NCI-H2171 (cell line): ENCODE data around the gene TRERF1.

Source experiments
- DNase-seq: peaks from one replicate; lab custom pipeline; 2025; lab: John Stamatoyannopoulos, UW

The TRERF1 gene

DNA sequence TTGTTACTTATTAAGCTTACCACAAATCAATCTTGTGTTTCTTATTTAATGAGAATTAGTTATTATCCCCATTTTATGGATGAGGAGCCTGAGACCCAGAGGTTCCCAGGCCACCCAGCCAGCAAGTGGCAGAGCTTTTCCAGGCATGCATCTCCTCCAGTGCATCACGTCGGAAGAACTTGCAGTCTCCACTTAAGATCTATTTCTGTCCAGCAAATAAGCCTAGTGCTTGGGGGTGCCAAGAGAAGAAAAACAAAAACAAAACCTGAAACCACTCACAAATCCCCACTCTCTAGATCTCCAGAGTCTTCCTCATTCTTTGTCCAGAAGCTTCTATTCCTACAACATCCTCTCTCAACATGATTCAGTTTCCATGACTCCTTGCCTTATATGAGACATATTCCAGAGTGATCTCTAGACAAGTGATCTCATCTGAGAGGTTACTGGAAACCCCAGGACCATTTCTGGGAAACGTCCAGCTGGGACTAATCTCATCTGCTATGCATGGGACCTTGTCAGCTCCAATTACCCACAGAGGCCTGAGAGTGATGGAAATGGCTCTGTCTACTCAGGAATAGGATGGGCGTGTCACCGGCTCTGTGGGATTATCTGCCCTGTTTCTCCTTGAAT lies 261.1 kb downstream of the TRERF1 start:
- DNase-seq = no peak

DNA sequence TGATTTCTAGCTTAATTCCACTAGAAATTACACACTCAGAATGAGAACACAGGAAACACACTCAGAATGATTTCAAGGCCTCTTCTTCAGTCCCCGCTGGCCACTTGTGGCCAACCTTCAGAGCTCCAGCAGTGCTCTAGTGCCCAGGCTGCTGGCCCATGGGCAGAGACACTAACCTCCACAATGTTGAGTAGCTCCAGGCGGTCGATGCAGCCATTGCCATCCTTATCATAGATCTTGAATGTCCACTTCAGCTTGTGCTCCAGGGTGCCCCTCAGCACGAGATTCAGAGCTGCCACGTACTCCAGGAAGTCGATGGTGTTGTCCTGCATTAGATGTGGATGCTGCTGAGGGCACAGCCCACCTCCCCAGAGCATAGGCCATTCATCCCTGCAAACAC lies 263.3 kb downstream of the TRERF1 start:
- DNase-seq = no peak

DNA sequence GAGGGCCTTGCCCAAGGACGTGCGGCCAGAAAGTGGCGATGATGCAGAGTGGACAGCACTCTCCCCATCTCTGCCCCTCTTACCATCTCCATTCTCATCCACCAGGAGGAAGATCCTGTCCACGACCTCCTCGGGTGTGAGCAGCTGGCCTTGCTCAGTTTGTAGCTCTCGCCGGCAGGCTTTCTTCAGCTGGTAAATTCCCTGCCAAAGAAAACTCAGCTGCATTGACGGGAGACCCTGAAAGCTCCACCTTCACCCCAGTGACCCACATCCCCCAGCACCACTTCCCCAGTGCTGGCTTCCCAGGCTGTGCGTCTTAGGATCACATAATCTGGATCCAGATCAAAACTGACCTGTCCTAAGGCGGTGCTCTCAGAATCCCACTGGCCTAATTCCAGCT lies 266.1 kb downstream of the TRERF1 start:
- no peak for DNase-seq

DNA sequence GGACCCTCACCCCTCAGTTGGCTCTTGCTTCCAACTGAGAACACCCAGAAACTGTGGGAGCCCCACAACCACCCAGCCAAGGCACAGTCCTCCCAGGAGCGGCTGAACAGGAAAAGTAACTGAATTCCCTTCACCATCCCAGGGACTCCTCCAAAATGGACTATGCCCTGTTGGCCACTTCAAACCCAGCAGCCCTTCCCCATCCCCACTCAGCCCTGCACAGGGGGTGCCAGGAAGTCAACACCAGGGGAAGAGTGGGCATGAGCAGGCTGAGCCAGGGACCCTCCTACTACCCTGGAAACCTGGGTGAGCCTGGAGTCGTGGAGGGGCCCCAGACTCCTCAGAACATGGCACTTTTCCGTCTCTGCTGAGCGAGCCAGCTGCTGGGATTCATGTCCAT lies 267.3 kb downstream of the TRERF1 start:
- no peak for DNase-seq

DNA sequence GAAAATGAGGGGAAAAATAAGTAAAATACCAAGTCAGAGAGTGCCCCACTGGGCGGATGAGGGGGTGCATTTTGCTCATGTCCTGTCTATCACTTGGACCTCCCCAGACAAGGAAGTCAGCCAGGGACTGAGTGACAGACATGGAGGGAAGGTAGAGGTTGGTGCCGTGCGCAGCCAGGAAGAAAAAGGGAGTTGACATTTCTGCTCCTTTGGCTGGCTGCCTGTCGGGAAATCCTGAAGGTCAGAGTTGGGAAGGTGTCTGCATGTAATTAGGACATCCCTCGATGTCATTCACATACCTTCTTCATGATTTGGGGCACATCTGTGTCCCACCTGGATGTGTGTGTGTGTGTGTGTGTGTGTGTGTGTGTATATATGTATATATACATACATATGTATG lies 269.6 kb downstream of the TRERF1 start:
- DNase-seq = no peak

DNA sequence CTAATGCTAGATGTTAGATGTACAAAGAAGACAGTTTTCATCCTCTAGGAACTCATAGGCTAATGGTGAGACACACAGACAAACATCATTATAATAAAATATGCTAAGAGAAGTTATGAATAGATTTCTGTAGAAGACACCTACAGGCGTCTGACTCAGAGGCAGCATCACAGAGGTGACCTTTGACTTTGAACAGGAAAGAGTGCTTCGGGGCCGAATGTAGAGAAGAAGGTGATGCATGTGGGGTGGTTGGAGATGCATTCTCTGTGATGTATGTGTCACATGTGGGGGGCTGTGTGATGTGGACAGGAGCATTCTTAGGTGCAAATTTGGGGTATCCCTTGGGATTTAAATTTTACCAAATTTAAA lies 271.8 kb downstream of the TRERF1 start:
- DNase-seq = no peak

DNA sequence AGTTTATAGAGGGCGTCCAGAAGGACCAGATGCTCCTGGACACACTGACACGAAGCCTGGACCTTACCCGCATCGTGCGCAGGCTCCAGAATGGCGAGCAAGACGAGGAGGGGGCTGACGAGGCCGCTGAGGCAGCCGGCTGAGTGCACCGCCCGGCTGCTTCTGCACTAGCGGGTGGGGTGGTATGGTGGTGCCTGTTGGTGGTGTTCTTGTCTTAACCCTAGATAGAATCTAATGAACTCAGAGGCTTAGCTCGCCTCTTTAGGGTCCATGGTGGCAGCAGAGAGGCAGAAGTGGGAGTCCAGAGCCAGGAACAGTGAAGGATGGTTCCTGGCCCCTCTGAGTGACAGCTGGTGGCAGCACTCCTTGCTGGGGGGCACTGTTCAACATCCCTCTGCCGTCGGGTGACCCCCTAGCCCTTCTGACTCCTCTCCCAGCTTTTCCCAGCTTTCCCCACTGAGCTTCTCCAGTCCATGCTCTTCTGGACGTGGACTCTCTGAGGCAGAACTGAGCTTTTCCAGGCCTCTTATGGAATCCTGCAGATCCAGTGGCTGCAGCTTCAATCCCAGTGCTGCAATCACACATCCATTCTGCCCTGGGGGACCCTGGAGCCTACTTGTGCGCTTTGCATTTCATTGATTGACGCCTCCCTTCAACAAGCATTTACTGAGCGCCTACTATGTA lies 272.3 kb downstream of the TRERF1 start:
- DNase-seq = no peak

DNA sequence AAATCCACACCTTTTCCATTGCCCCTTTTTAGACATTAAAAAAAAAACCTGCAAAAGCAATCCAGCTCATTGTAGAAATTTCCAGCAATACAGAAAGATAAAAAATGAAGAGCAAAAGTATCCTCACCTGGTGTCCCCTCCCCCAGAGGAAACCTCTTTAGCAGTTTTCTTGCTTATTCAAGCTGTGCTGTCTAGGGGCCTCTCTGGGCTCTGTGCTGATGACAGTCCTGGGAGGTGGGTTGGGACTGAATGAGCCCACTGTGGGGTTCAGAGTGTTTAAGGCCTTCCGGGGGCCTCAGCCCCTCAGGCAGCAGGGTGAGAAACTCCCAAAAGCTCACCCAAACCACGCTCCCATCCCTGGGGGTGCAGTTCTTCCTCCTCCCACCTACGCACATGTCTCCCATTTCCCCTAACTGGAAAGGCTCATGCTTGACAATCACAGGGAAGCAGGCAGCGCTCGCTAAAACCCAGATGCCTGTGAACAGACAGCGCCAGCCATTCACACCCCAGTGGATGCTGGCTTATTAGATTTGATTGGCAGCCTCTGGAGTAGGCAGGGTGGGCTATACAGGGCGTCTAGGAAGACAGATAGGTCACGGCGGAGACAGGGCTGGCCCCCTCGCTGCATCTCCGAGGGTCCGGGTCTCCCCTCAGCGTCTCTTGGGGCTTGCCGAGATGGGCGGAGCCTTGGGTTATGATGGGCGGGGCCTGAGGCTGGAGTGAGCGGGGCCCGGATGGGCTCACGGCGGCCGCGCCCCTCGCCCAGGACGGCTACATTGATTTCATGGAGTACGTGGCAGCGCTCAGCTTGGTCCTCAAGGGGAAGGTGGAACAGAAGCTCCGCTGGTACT lies 274.0 kb downstream of the TRERF1 start:
- no peak for DNase-seq

DNA sequence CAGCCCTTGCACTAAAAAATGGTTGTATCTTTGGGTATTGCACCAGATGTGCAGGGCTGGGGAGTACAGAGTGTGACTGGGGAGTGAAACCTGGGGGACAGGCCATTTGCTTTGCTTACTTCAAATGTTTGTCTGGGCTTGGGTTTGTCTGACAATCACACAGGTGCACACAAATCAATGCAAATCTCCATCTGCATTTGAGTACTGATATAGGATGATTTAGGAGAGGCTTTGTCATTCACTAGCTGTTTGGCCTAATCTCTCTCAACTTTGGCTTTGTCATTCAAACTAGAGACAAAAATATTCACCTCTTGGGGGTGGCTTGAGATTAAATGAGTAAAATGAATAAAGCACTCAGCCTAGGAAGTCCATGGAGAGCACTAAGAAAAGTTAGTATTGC lies 274.7 kb downstream of the TRERF1 start:
- no peak for DNase-seq

DNA sequence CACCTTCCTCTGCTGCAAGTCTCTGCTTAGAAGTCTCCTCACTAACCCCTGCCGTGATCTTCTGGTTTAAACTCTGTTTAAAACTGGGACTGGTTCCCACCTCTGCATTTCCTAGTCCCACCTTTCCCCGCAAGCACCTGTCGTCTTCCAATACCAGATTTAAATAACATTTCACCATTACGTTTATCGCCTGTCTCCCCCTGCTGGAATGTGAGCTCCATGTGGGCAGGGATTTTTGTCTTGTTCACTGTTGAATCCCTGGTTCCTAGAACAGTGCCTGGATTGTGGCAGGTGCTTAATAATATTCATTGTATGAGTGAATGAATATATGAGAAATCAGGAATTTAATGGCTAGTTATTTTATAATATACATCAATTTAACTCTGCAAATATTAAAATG lies 275.9 kb downstream of the TRERF1 start:
- no peak for DNase-seq
